ENCODE results near the gene CAMTA1.

- no peak for TF ChIP-seq POLR2AphosphoS5 (IDR thresholded peaks at IDR 0.05; ENCODE audit: low read depth, low read length)
- TF ChIP-seq CTCF (IDR thresholded peaks at IDR 0.05), result no peak
- no peak for TF ChIP-seq TCF7L2 (IDR thresholded peaks at IDR 0.05; ENCODE audit: low read depth, low read length)
- no peak for TF ChIP-seq SIN3A (IDR thresholded peaks at IDR 0.05; ENCODE audit: borderline replicate concordance, insufficient read depth, low read depth, low read length)
- no peak for TF ChIP-seq REST (IDR thresholded peaks at IDR 0.05; ENCODE audit: insufficient read depth in 1 of 2, low read depth in 2 of 2, low read length in 1 of 2)
These were observed 855.8 kb downstream of the CAMTA1 start for GRCh38 chr1:7640920-7641585.
